GM18505 (cell line): Measurements from ENCODE around the gene EEF1A2.

ENCODE experiments used
- ATAC-seq: cut with Tn5 transposase; IDR thresholded peaks from one replicate; pipeline ENCODE4 v1.9.1; 2021; ENCODE audit not compliant: unreplicated experiment
- POLR2A ChIP-seq: IDR thresholded peaks from 4 replicates; pipeline ENCODE4 v1.6.1; 2011; ENCODE audit warnings: borderline replicate concordance; ENCODE audit not compliant: insufficient read depth, insufficient read length; ENCODE audit errors: extremely low read depth

The EEF1A2 gene

GRCh38 chr20:63473555-63474449, 25.1 kb downstream of the EEF1A2 start:
- no peak for ATAC-seq
- no peak for TF ChIP-seq POLR2A

- TF ChIP-seq POLR2A = no peak
- ATAC-seq = no peak
These were observed 26.0 kb downstream of the EEF1A2 start for GRCh38 chr20:63472862-63473390.

DNA sequence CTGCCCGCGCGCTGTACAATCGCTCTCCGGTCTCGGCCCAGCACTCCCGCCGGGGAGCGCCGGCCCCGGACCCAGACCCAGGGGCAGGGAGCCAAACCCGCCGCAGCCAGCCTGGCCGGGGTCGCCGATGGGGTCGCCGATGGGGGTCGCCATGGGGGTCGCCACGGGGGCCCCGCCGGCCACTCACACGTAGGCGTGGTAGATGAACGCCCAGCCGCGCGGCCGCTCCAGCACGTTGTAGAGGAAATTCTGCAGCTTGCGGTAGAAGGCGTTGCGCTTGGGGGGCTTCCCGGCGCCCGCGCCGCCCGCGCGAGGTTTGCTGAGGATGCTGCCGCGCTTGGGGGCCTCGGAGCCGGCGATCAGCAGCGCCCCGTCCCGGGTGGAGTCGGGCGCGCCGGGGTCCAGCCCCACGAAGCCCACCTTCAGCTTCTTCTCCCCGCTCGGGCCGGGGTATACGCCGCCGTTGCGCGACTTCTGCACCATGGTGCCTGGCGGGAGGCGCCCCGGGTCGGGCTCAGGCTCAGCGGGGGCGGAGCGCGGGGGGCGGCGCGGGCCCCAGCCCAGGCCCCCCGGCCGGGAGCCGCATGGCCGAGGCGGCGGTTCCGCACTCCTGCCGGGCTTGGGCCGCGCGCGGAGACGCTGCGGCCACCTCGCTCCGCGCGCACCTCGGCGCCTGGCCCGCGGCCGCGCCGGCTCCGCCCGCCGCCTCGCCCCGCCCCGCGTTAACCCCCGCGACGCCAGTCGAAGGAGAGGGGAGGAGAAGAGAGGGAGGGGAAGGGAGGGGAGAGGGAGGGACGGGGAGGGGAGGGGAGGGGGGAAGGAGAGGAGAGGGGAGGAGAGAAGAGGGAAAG, 26.7 kb downstream of the EEF1A2 start, which contains the start of gene KCNQ2:
Gene KCNQ2, minus strand, starts transcription at position 675 of the 851 bp plus-strand sequence. Its CDS starts 192 bp downstream, at position 483.
- no peak for ATAC-seq
- TF ChIP-seq POLR2A = no peak

- no peak for TF ChIP-seq POLR2A
- no peak for ATAC-seq
These were observed 27.2 kb downstream of the EEF1A2 start for GRCh38 chr20:63471717-63471980.

DNA sequence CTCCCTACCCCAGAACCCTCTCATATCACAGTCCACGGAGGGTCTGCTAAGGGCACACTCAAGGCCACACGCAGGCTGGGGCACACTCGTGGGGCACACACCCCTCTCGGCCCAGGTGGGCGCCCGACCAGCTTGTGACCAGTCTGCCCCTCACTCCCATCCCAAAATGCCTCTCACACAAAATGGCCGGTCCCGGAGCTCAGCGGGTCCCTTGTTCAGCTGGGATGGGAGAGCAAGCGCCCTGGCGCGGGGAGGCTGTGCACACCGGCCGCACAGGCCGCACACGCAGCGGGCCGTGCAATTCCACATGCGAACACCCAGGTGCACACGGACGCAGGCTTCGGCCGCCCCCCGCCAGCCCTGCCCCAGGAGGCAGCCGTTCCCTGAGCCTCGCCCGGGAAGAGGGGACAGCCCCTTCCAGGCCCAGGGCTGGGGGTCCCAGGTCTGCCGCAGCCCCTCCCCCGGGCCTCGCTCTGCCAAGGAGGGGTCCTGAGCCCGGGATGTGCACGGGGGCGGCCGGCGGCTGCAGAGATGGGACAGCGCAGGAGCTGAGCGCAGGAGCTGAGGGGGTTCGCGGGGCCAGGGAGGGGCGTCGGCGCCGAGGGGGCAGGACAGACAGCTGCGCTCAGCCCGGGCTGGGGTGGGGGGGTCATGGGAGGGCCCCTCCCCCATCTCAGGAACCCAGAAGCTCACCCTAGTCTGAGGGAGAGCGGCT, 27.7 kb downstream of the EEF1A2 start:
- TF ChIP-seq POLR2A = no peak
- ATAC-seq = no peak

DNA sequence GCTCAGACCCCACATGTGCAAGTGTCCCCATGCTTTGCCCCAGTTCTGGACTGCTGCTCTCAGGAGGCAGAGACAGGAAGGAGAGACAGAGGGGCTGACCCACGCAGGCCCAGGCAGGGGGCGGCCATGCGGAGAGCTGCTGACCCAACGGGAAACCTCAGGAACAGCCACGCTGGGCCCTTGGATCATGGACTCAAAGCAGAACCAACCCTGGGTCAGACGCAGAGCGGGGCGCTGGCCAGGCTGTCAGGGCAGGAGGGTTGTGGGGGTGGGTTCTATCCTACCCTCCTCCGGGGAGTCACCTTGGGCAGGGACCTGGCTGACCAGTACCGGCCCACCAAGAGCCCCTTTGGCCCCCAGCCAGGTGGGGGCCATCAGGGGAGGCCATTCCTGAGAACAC, 28.5 kb downstream of the EEF1A2 start:
- no peak for ATAC-seq
- no peak for TF ChIP-seq POLR2A

DNA sequence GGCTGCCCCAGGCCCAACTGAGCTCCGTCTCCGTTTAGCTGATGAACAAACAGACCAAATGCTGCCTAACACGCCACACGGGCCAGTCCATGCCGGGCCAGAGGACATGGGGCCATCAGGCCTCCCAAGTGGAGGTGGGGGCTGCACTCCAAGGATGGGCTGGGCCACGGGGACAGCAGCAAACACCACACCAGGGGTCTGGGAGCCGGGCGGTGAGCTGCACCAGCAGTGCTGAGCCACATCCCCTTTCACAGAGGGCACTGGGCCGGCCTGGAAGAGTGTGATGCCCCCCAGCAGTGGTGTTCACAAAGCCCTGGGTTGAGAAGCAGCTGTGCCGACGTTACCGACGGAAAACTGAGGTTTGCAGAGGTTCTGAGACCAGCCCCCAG, 29.2 kb downstream of the EEF1A2 start:
- ATAC-seq = no peak
- no peak for TF ChIP-seq POLR2A

DNA sequence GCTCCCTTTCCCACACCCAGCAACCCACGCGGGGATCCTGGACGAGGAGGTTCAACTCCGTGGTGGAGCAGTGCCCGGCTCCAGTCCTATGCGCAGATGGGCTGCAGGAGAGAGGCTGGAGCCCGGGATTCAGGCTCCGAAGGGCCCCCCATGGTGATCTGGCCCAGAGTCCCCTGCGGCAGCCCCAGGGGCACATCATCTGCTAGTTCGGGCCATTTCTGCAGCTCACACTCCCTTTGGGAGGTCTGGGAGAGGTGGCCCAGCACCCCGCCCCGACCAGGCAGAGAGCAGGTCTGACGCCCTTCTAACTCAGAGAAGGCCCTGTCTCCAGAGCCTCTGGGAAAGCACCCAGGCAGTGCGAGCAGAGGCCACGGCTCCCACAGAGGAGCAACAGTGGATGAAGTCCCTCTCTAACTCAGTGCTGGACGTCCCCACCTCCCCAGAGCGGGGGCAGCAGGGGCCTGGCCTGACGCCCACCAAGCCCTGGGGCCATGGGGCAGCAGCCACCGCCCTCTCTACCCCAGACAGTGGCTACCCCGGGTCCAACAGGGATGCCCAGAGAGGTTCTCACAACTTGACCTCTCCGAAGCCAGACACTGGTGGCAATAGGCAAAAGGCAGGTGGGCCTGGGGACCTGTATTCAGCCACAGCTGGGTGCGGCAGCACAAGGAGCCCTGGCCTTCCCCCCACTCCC, 29.7 kb downstream of the EEF1A2 start:
- no peak for ATAC-seq
- no peak for TF ChIP-seq POLR2A

GRCh38 chr20:63468421-63468820, 30.5 kb downstream of the EEF1A2 start:
- no peak for ATAC-seq
- no peak for TF ChIP-seq POLR2A

DNA sequence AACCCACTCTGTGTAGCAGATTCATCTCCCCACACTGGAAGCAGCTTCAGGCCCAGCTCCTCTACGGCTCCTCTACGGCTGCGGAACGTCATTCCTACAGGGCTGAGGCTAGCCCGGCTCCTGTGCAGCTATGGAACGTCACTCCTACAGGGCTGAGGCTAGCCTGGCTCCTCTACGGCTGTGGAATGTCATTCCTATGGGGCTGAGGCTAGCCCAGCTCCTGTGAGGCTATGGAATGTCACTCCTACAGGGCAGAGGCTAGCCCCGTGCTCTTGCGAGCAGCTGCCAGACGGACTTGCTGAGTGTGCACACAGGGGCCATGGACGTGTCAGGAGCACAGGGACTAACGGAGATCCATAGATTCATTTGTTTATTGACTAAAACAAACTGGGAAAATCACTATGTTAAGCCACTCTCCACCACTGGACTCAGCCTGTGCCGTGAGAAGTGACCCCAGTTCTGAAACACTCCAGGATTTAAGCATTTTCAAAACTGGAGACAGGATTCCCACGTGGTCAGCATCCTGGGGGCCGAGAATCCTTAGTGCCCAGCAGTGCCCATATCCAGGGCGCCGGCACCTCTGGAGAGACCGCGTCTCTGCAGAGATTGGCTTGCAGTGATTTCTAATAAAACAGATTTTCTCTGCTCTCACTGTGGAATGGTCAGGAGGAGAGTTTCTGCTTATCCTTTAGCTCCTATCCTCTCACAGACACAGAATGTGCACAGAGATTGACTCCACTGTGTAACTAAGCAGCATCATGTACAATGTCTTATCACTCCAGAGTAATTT, 31.4 kb downstream of the EEF1A2 start:
- ATAC-seq = no peak
- TF ChIP-seq POLR2A = no peak

DNA sequence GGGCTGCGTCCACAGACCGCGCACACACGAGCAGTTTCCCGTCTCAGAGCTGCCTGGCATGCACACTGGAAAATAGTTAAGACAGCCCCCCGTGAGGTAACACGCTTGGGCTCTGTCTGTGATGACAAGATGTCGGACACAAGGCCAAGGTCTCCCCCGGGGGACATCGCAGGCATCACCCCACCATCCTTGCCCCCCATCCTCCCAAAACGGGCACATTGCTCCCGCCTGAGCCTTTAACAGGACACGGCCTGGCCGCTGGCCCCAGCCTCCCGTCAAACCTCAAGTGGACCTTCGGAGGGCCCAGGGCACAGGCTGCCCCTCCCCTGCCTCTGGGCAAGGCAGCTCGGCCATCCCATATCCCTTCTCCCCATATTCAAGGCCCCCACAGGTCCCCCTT, 32.0 kb downstream of the EEF1A2 start:
- no peak for TF ChIP-seq POLR2A
- ATAC-seq = no peak
